PC-9 (cell line): Measurements from ENCODE around the gene KCTD16. TPM values are rescaled to one million over a fixed set of nuclear protein-coding genes. Genes with fewer than 3 reads are reported as not detected.

Experiments used
- BruUV-seq: library from RNA; stranded (reverse); fragments of 400-500 nt; replicated peaks from 2 replicates; lab custom pipeline; 2021; lab: Mats Ljungman, UMichigan
- CTCF ChIA-PET: fragments of 300-600 bp; sonication (Branson Sonifier 250); formaldehyde crosslinking; loops from one replicate; lab custom pipeline; 2022; ENCODE audit warnings: antibody characterized with exemption; lab: Charles Lee
- POLR2A ChIA-PET: fragments of 300-600 bp; sonication (Branson Sonifier 250); formaldehyde crosslinking; loops from one replicate; lab custom pipeline; 2022; ENCODE audit warnings: antibody characterized with exemption; ENCODE audit not compliant: unreplicated experiment; lab: Charles Lee
- DNase-seq, 2 experiments: peaks; one replicate each; pipeline versions ENCODE4 v3.0.0 to v3.0.0-alpha.2; 2015 to 2022; ENCODE audit warnings: mixed read lengths in 1 of 2
- H2AFZ ChIP-seq: fragments of 200-600 bp; sonication (generic); 2 replicates; pipeline ENCODE4 v1.8.1; 2017; ENCODE audit warnings: antibody characterized with exemption
- H3F3A ChIP-seq: fragments of 200-600 bp; sonication (generic); 2 replicates; pipeline ENCODE4 v1.8.1; 2017; ENCODE audit warnings: antibody characterized with exemption, mild to moderate bottlenecking, low read depth; ENCODE audit not compliant: insufficient read depth
- H3K27ac ChIP-seq: fragments of 200-600 bp; sonication (generic); 2 replicates; pipeline ENCODE4 v1.6.1; 2016; ENCODE audit warnings: mixed run types
- H3K27me3 ChIP-seq: fragments of 200-600 bp; sonication (generic); 2 replicates; pipeline ENCODE4 v1.6.1; 2016; ENCODE audit warnings: low read depth, mixed run types; ENCODE audit not compliant: insufficient read depth
- H3K36me3 ChIP-seq: fragments of 200-600 bp; sonication (generic); 2 replicates; pipeline ENCODE4 v1.6.1; 2016; ENCODE audit warnings: low read depth, mixed run types
- H3K4me1 ChIP-seq: fragments of 200-600 bp; sonication (generic); replicated peaks from 2 replicates; pipeline ENCODE4 v1.6.1; 2016; ENCODE audit warnings: mixed run types; ENCODE audit not compliant: insufficient read depth
- H3K4me2 ChIP-seq: fragments of 200-600 bp; sonication (generic); 2 replicates; pipeline ENCODE4 v1.6.1; 2017; ENCODE audit warnings: mixed run types
- H3K4me3 ChIP-seq: fragments of 200-600 bp; sonication (generic); 2 replicates; pipeline ENCODE4 v1.6.1; 2016; ENCODE audit warnings: mixed run types
- H3K79me2 ChIP-seq: fragments of 200-600 bp; sonication (generic); 2 replicates; pipeline ENCODE4 v1.6.1; 2017; ENCODE audit warnings: low read depth, mixed run types
- H3K9me2 ChIP-seq: fragments of 200-600 bp; sonication (generic); 2 replicates; pipeline ENCODE4 v1.8.1; 2017; ENCODE audit warnings: mild to moderate bottlenecking; ENCODE audit not compliant: insufficient read depth
- H3K9me3 ChIP-seq: fragments of 200-600 bp; sonication (generic); 2 replicates; pipeline ENCODE4 v1.8.1; 2016; ENCODE audit warnings: low read depth; ENCODE audit not compliant: insufficient read depth
- H4K20me1 ChIP-seq: fragments of 200-600 bp; sonication (generic); 2 replicates; pipeline ENCODE4 v1.8.1; 2017; ENCODE audit not compliant: insufficient read depth
- EZH2 ChIP-seq: fragments of 200-600 bp; sonication (generic); IDR thresholded peaks from 2 replicates; pipeline ENCODE4 v1.8.0; 2017; ENCODE audit warnings: antibody characterized with exemption, low read depth
- intact Hi-C: fragments of 100-400 bp; cut with micrococcal nuclease; formaldehyde crosslinking; loops from one replicate; pipeline ENCODE4 v1.10.0; 2022; ENCODE audit not compliant: unreplicated experiment
- total RNA-seq: library from RNA; stranded (reverse); gene quantifications from 2 replicates; pipeline ENCODE4 v1.2.3, GENCODE V29; 2021
- TF ChIP-seq, protein P1 (sequence below): fragments of 200-600 bp; sonication (generic); conservative IDR thresholded peaks from 2 replicates; pipeline ENCODE4 v1.6.1; 2017; ENCODE audit warnings: mixed run types, antibody characterized with exemption, mild to moderate bottlenecking, moderate library complexity

Gene KCTD16
- total RNA-seq, 1 experiment from 2014 or later, result 0.33 TPM

GRCh38 chr5:144422018-144422727 lies 251.5 kb downstream of the KCTD16 start:
- Histone ChIP-seq H3K36me3 (no peaks in the 10 kb centered on the region), H4K20me1 (no peaks in the 10 kb centered on the region), H3K79me2 (no peaks in the 10 kb centered on the region), H3K4me3 (no peak overlapping the region), H3K27ac (no peak overlapping the region), H2AFZ (no peak overlapping the region), H3K9me2 (no peaks in the 10 kb centered on the region), H3K4me1 (no peaks in the 10 kb centered on the region), H3K9me3 (no peaks in the 10 kb centered on the region), H3F3A (no peaks in the 10 kb centered on the region), H3K4me2 (no peak overlapping the region), H3K27me3 (no peaks in the 10 kb centered on the region)
- ChIA-PET CTCF (no interaction called here), POLR2A (no interaction called here)
- no peak for DNase-seq
- intact Hi-C loops, result no loop called here
- TF ChIP-seq, protein P1, sequence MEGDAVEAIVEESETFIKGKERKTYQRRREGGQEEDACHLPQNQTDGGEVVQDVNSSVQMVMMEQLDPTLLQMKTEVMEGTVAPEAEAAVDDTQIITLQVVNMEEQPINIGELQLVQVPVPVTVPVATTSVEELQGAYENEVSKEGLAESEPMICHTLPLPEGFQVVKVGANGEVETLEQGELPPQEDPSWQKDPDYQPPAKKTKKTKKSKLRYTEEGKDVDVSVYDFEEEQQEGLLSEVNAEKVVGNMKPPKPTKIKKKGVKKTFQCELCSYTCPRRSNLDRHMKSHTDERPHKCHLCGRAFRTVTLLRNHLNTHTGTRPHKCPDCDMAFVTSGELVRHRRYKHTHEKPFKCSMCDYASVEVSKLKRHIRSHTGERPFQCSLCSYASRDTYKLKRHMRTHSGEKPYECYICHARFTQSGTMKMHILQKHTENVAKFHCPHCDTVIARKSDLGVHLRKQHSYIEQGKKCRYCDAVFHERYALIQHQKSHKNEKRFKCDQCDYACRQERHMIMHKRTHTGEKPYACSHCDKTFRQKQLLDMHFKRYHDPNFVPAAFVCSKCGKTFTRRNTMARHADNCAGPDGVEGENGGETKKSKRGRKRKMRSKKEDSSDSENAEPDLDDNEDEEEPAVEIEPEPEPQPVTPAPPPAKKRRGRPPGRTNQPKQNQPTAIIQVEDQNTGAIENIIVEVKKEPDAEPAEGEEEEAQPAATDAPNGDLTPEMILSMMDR, result no peak
- TF ChIP-seq EZH2, result no peak
- no TSS peak for BruUV-seq

DNA sequence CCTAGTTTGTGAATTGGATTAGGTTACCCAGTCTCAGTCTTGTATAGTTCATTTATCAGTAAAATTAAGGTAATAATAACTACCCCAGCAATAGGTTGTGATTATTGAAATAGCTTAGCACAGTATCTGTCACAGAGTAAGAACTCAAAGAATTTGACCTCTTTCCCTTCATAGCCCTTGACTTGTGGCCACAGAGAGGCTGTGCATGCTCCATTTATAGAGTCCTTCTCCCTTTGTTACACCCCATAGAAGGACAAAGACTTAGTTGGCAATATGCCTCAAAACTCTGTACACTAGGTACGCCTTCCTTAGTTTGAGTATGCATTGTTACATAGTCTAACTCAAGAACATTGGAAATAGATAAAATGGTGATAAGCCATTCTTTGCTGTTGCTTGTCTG lies 257.2 kb downstream of the KCTD16 start:
- Histone ChIP-seq H3K4me2 (no peak overlapping the region), H3K27me3 (no peaks in the 10 kb centered on the region), H2AFZ (no peak overlapping the region), H3K27ac (no peak overlapping the region), H3K4me3 (no peak overlapping the region), H3K79me2 (no peaks in the 10 kb centered on the region), H4K20me1 (no peaks in the 10 kb centered on the region), H3K9me3 (no peaks in the 10 kb centered on the region), H3K9me2 (no peaks in the 10 kb centered on the region), H3K36me3 (no peaks in the 10 kb centered on the region), H3F3A (no peaks in the 10 kb centered on the region), H3K4me1 (no peaks in the 10 kb centered on the region)
- POLR2A ChIA-PET, result no interaction called here
- DNase-seq, result no peak
- intact Hi-C loops, result no loop called here
- TF ChIP-seq, protein P1, result no peak
- TF ChIP-seq EZH2, result no peak
- no TSS peak for BruUV-seq
- CTCF ChIA-PET, result no interaction called here

DNA sequence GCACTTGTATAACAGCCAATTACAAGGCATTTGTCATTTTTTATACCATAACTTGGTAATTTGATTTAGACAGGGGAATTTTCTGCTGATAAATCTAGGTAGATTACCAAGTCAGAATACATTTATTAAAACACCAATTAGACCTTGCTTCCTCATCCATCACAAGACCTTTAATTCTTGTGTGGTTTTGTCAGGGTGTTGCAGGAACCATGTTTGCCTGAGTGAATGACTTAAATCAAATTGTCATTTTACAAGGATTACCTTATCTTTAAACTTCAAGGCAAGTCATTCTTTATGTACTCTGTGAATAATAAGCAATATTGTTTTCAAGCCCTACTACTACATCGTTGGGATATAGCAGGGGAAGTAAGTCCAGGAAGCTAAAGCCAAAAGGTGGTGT lies 257.7 kb downstream of the KCTD16 start:
- no peak for TF ChIP-seq EZH2
- TF ChIP-seq, protein P1, result no peak
- Histone ChIP-seq H3K27ac (no peak overlapping the region), H3F3A (no peaks in the 10 kb centered on the region), H3K4me1 (no peaks in the 10 kb centered on the region), H3K4me2 (no peak overlapping the region), H3K9me2 (no peaks in the 10 kb centered on the region), H3K4me3 (no peak overlapping the region), H3K27me3 (no peaks in the 10 kb centered on the region), H2AFZ (no peak overlapping the region), H3K36me3 (no peaks in the 10 kb centered on the region), H3K9me3 (no peaks in the 10 kb centered on the region), H4K20me1 (no peaks in the 10 kb centered on the region), H3K79me2 (no peaks in the 10 kb centered on the region)
- intact Hi-C loops, result no loop called here
- POLR2A ChIA-PET, result no interaction called here
- BruUV-seq, result no TSS peak
- no peak for DNase-seq
- CTCF ChIA-PET, result no interaction called here
